Transverse colon (tissue), 4 donors: ENCODE data around the gene STK32A. TPM values are rescaled to one million over a fixed set of nuclear protein-coding genes. Genes with fewer than 3 reads are reported as not detected.
A peak's percentile ranks its signal among the peaks of the same experiment; 100 is the strongest.

Experiments used
- DNase-seq: peaks from one replicate; pipeline ENCODE4 v3.0.0-alpha.2; 2019
- H3K27ac ChIP-seq, 4 donors: fragments of 200-600 bp; sonication (generic); 2 replicates each; pipeline ENCODE4 v1.5.1; 2016 to 2018; ENCODE audit warnings: inconsistent platforms in 4 of 4
- H3K27me3 ChIP-seq: fragments of 200-600 bp; sonication (generic); 2 replicates; pipeline ENCODE4 v1.5.1; 2017; ENCODE audit warnings: inconsistent platforms
- H3K36me3 ChIP-seq, 4 donors: fragments of 200-600 bp; sonication (generic); 2 replicates each; pipeline ENCODE4 v1.5.1; 2017 to 2019; ENCODE audit warnings: inconsistent platforms in 4 of 4
- H3K4me1 ChIP-seq, 4 donors: fragments of 200-600 bp; sonication (generic); 2 replicates each; pipeline ENCODE4 v1.5.1; 2017 to 2020; ENCODE audit warnings: inconsistent platforms in 4 of 4
- H3K4me3 ChIP-seq, 4 donors: fragments of 200-600 bp; sonication (generic); 1 replicate in 1 of 4; 2 replicates in 3 of 4; pipeline versions ENCODE4 v1.5.1 to v1.6.1; 2017 to 2019; ENCODE audit warnings: inconsistent platforms in 4 of 4
- H3K9me3 ChIP-seq, 2 donors: fragments of 200-600 bp; sonication (generic); 2 replicates each; pipeline ENCODE4 v1.5.1; 2017 to 2019; ENCODE audit warnings: inconsistent platforms in 2 of 2
- CTCF ChIP-seq, 5 experiments: fragments of 200-600 bp in 3 of 5; fragments of 450-650 bp in 2 of 5; sonication (generic) in 3 of 5; IDR thresholded peaks; 1 replicate in 2 of 5; 2 replicates in 3 of 5; pipeline ENCODE4 v1.5.1; 2016 to 2017; ENCODE audit warnings: antibody characterized with exemption in 5 of 5, inconsistent platforms in 3 of 5, mild to moderate bottlenecking in 2 of 5, moderate library complexity in 1 of 5
- EP300 ChIP-seq: sonication (generic); formaldehyde crosslinking; IDR thresholded peaks from one replicate; pipeline ENCODE4 v1.6.1; 2017; ENCODE audit warnings: antibody characterized with exemption, low read depth
- POLR2A ChIP-seq: fragments of 450-650 bp; IDR thresholded peaks from one replicate; pipeline ENCODE4 v1.6.1; 2016; ENCODE audit warnings: antibody characterized with exemption, mild to moderate bottlenecking, moderate library complexity
- POLR2AphosphoS5 ChIP-seq, 3 donors: sonication (generic); formaldehyde crosslinking; IDR thresholded peaks; one replicate each; pipeline ENCODE4 v1.6.1; 2016; ENCODE audit warnings: antibody characterized with exemption in 3 of 3
- WGBS, 2 donors: methylation state at CpG; one replicate each; pipeline ENCODE4 v1.1.5; 2018; ENCODE audit warnings: low coverage in 1 of 2; 5-methylcytosine and 5-hydroxymethylcytosine counted together
- in situ Hi-C, 4 donors: fragments of 200-750 bp; cut with MboI; loops; one replicate each; pipeline versions ENCODE4 v1.15.0 to v1.15.1; 2017; ENCODE audit warnings: low sequenced_read_pairs in 3 of 4, low pct_ligation_motif_present in 1 of 4, low pct_unique_long_range_greater_than_20kb in 1 of 4
- intact Hi-C: fragments of 100-400 bp; cut with DNase I; formaldehyde crosslinking; loops from one replicate; pipeline ENCODE4 v1.15.1; 2023; ENCODE audit warnings: low total_unique reads
- total RNA-seq, 4 donors: library from RNA; depleted of rRNA; stranded (reverse); fragments of >200 nt; gene quantifications; one replicate each; pipeline ENCODE4 v1.1.0, GENCODE V29; 2016

The STK32A gene
- total RNA-seq, 4 donors from 2014 or later, result 1.4 to 1.6 TPM; not detected in 2

GRCh38 chr5:147309621-147310020 is 74.8 kb downstream of the STK32A start:
- Histone ChIP-seq H3K4me3 (no peak overlapping the region), H3K27ac (peak overlapping the region; percentile 66 to 73 (median 71)), H3K36me3 (no peaks in the 10 kb centered on the region), H3K27me3 (no peaks in the 10 kb centered on the region), H3K9me3 (no peaks in the 10 kb centered on the region), H3K4me1 (peaks cover 0 to 12% (median 3%) of the 10 kb centered on the region in 4 donors)
- DNase-seq, result no peak
- 57 to 68% methylated on average over 4 of the region's 4 CpGs for WGBS, 2 donors
- in situ Hi-C loops (no loop called here), intact Hi-C loops (no loop called here)
- TF ChIP-seq POLR2A, result no peak
- TF ChIP-seq POLR2AphosphoS5 (IDR thresholded peaks at IDR 0.05), result no peak
- no peak for TF ChIP-seq EP300
- TF ChIP-seq CTCF (IDR thresholded peaks at IDR 0.05), result no peak

DNA sequence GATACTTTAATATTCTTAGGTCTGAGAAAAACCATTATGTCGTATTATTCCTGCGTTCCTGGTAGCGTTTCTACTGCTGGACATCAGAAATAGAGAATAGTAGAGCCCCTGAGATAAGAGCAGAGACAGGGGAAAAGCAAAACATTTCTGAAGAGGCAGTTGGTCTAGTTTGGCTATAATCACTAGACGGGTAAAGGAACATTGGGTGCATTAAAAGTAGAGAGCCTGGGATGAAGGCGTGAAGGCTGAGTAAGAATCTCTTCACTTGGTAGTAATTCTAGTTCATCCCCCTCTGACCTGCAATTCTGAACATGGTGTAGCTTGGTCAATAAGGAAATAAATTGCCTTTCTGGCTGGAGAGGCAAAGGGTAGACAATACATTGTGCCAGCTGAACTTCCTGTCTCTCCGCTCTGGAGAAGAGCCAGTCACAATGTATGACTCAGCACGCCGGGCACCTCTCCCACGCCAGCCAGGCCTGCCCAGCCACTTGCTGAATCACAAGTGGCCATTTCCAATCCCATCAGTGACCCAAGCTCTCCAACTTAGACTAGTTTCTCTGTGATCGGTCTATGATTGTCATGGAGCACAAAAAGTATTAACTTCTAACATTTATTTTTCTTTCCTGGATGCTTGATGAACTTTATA is 75.4 kb downstream of the STK32A start:
- Histone ChIP-seq H3K9me3 (no peaks in the 10 kb centered on the region), H3K27me3 (no peaks in the 10 kb centered on the region), H3K4me3 (no peak overlapping the region), H3K36me3 (no peaks in the 10 kb centered on the region), H3K4me1 (peaks cover 0 to 12% (median 3%) of the 10 kb centered on the region in 4 donors), H3K27ac (peak overlapping the region; percentile 66 to 73 (median 71))
- no peak for TF ChIP-seq POLR2A
- TF ChIP-seq EP300, result no peak
- no peak for TF ChIP-seq CTCF (IDR thresholded peaks at IDR 0.05)
- peak in 2 of 3 donors; percentile 21 to 49 for TF ChIP-seq POLR2AphosphoS5 (IDR thresholded peaks at IDR 0.05)
- in situ Hi-C loops, result no loop called here
- 44 to 59% methylated on average over 8 to 10 of the region's 10 CpGs for WGBS, 2 donors
- intact Hi-C loops, result no loop called here
- peak; percentile 87 for DNase-seq

GRCh38 chr5:147317978-147318684 is 83.3 kb downstream of the STK32A start:
- WGBS, 2 donors, result 40 to 48% methylated on average over 7 of the region's 7 CpGs
- intact Hi-C loops, result no loop called here
- no peak for TF ChIP-seq POLR2A
- no peak for TF ChIP-seq EP300
- no peak for TF ChIP-seq POLR2AphosphoS5 (IDR thresholded peaks at IDR 0.05)
- no peak for TF ChIP-seq CTCF (IDR thresholded peaks at IDR 0.05)

GRCh38 chr5:147321569-147321968 is 86.7 kb downstream of the STK32A start:
- TF ChIP-seq EP300 (no peak), CTCF (IDR thresholded peaks at IDR 0.05) (no peak), POLR2A (no peak), POLR2AphosphoS5 (IDR thresholded peaks at IDR 0.05) (no peak)
- Histone ChIP-seq H3K36me3 (no peaks in the 10 kb centered on the region), H3K9me3 (no peaks in the 10 kb centered on the region), H3K4me3 (no peak overlapping the region), H3K27ac (no peak overlapping the region), H3K27me3 (no peaks in the 10 kb centered on the region), H3K4me1 (peaks cover 0 to 9% (median 0%) of the 10 kb centered on the region in 4 donors)
- intact Hi-C loops, result no loop called here
- in situ Hi-C loops, result no loop called here
- DNase-seq, result no peak
- 83% methylated on average over 1 of the region's 1 CpG; no CpG with 5 or more reads in 1 of the 2 donors for WGBS, 2 donors

More at GRCh38 chr5:147317978-147318684, 83.3 kb downstream of the STK32A start:
- H3K36me3 ChIP-seq, result no peaks in the 10 kb centered on the region
- H3K27ac ChIP-seq, result peak overlapping the region in 2 of 4 donors; percentile 19 to 22
- no peak overlapping the region for H3K4me3 ChIP-seq
- in situ Hi-C loops, result no loop called here
- no peak for DNase-seq
- H3K9me3 ChIP-seq, result no peaks in the 10 kb centered on the region
- H3K27me3 ChIP-seq, result no peaks in the 10 kb centered on the region
- H3K4me1 ChIP-seq, result peaks cover 0 to 9% (median 0%) of the 10 kb centered on the region in 4 donors
